Neural cell (in vitro differentiated cells): ENCODE measurements around the gene CEP85L.

Experiments
- REST ChIP-seq: IDR thresholded peaks from 2 replicates; pipeline ENCODE4 v1.6.1; 2012; ENCODE audit warnings: borderline replicate concordance
- TAF1 ChIP-seq: IDR thresholded peaks from 2 replicates; pipeline ENCODE4 v1.6.1; 2012; ENCODE audit warnings: low read depth

GRCh38 chr6:118675225-118675624, 23.8 kb upstream of the CEP85L start:
- TF ChIP-seq TAF1 (no peak), REST (no peak)
